HepG2 (cell line): ENCODE results near the gene MBLAC1. TPM values are rescaled to one million over a fixed set of nuclear protein-coding genes. Genes with fewer than 3 reads are reported as not detected.
A peak's percentile ranks its signal among the peaks of the same experiment; 100 is the strongest.

Source experiments
- ATM ChIP-seq: fragments of 450-650 bp; IDR thresholded peaks from 2 replicates; pipeline ENCODE4 v1.7.1; 2017; ENCODE audit warnings: mild to moderate bottlenecking, borderline replicate concordance
- BCL6 ChIP-seq: IDR thresholded peaks from 2 replicates; pipeline ENCODE4 v1.6.1; 2016; ENCODE audit warnings: missing genetic modification reagents, missing compliant biosample characterization
- ERF ChIP-seq: IDR thresholded peaks from 2 replicates; pipeline ENCODE4 v1.6.1; 2018; ENCODE audit warnings: missing biosample characterization, missing genetic modification reagents
- FOSL2 ChIP-seq: sonication (generic); formaldehyde crosslinking; IDR thresholded peaks from 2 replicates; pipeline ENCODE4 v1.4.0; 2020; ENCODE audit warnings: missing genetic modification reagents
- KDM4B ChIP-seq: sonication (generic); formaldehyde crosslinking; IDR thresholded peaks from 2 replicates; pipeline ENCODE4 v1.4.0; 2020; ENCODE audit warnings: missing genetic modification reagents
- KDM5B ChIP-seq: sonication (generic); formaldehyde crosslinking; IDR thresholded peaks from 2 replicates; pipeline ENCODE4 v1.4.0; 2020; ENCODE audit warnings: missing genetic modification reagents, mild to moderate bottlenecking, borderline replicate concordance
- MTF1 ChIP-seq: sonication (generic); formaldehyde crosslinking; IDR thresholded peaks from 2 replicates; pipeline ENCODE4 v1.5.0; 2020; ENCODE audit warnings: missing genetic modification reagents
- NR2C2 ChIP-seq: sonication (generic); formaldehyde crosslinking; IDR thresholded peaks from 2 replicates; pipeline ENCODE4 v1.4.0; 2020; ENCODE audit warnings: missing genetic modification reagents, mild to moderate bottlenecking, moderate library complexity, borderline replicate concordance
- NR2F6 ChIP-seq, 2 experiments: IDR thresholded peaks; 2 replicates each; pipeline ENCODE4 v1.6.1; 2016; ENCODE audit warnings: antibody characterized with exemption in 1 of 2, mild to moderate bottlenecking in 1 of 2
- POLR2A ChIP-seq, 2 experiments: IDR thresholded peaks; 2 replicates each; pipeline ENCODE4 v1.6.1; 2011; ENCODE audit warnings: low read depth in 2 of 2, low read length in 2 of 2, mild to moderate bottlenecking in 1 of 2, moderate library complexity in 1 of 2; ENCODE audit not compliant: insufficient read depth in 1 of 2
- POLR2AphosphoS2 ChIP-seq: IDR thresholded peaks from 2 replicates; pipeline ENCODE4 v1.6.1; 2011; ENCODE audit warnings: low read depth, low read length, improper control_type of control experiment
- SOX5 ChIP-seq: IDR thresholded peaks from 2 replicates; pipeline ENCODE4 v1.6.1; 2016; ENCODE audit warnings: borderline replicate concordance
- U2AF1 ChIP-seq: fragments of 200-400 bp; formaldehyde crosslinking; optimal IDR thresholded peaks from 2 replicates; pipeline ENCODE3; 2017; ENCODE audit warnings: mild to moderate bottlenecking, low read depth, low read length
- ZFP41 ChIP-seq: sonication (generic); formaldehyde crosslinking; IDR thresholded peaks from 2 replicates; pipeline ENCODE4 v1.4.0; 2020; ENCODE audit warnings: mild to moderate bottlenecking, missing genetic modification reagents, borderline replicate concordance
- ZNF20 ChIP-seq: sonication (generic); formaldehyde crosslinking; IDR thresholded peaks from 2 replicates; pipeline ENCODE4 v1.4.0; 2020; ENCODE audit warnings: mild to moderate bottlenecking, moderate library complexity, missing genetic modification reagents
- ZNF207 ChIP-seq: fragments of 450-650 bp; IDR thresholded peaks from 2 replicates; pipeline ENCODE4 v1.6.1; 2016; ENCODE audit warnings: antibody characterized with exemption, borderline replicate concordance
- ZNF383 ChIP-seq: sonication (generic); formaldehyde crosslinking; IDR thresholded peaks from 2 replicates; pipeline ENCODE4 v1.4.0; 2020; ENCODE audit warnings: missing genetic modification reagents, mild to moderate bottlenecking, borderline replicate concordance
- ZNF44 ChIP-seq: sonication (generic); formaldehyde crosslinking; IDR thresholded peaks from 2 replicates; pipeline ENCODE4 v1.5.1; 2020; ENCODE audit warnings: mild to moderate bottlenecking, missing genetic modification reagents
- ZNF614 ChIP-seq: IDR thresholded peaks from 2 replicates; pipeline ENCODE4 v1.6.1; 2018; ENCODE audit warnings: missing biosample characterization, missing genetic modification reagents, inconsistent platforms, borderline replicate concordance
- ZNF672 ChIP-seq: sonication (generic); formaldehyde crosslinking; IDR thresholded peaks from 2 replicates; pipeline ENCODE4 v1.8.1; 2022; ENCODE audit warnings: missing genetic modification reagents
- ZNF713 ChIP-seq: sonication (generic); formaldehyde crosslinking; IDR thresholded peaks from 2 replicates; pipeline ENCODE4 v1.4.0; 2020; ENCODE audit warnings: mild to moderate bottlenecking, missing genetic modification reagents
- ZNF780A ChIP-seq: sonication (generic); formaldehyde crosslinking; IDR thresholded peaks from 2 replicates; pipeline ENCODE4 v1.8.0; 2022; ENCODE audit warnings: mild to moderate bottlenecking, missing genetic modification reagents, moderate library complexity
- ZNF816 ChIP-seq: sonication (generic); formaldehyde crosslinking; IDR thresholded peaks from 2 replicates; pipeline ENCODE4 v1.8.0; 2022; ENCODE audit warnings: missing genetic modification reagents, mild to moderate bottlenecking, borderline replicate concordance
- ZSCAN20 ChIP-seq: sonication (generic); formaldehyde crosslinking; IDR thresholded peaks from 2 replicates; pipeline ENCODE4 v1.4.0; 2020; ENCODE audit warnings: missing genetic modification reagents, mild to moderate bottlenecking, borderline replicate concordance
- polyA plus RNA-seq, 8 experiments: library from polyadenylated mRNA; depleted of rRNA in 3 of 8; stranded (reverse) in 7 of 8; unstranded in 1 of 8; fragments of >200 nt; fragmentation: Illumina TruSeq in 4 of 8; extraction: Trizol in 4 of 8; gene quantifications; 2 replicates each; pipeline versions ENCODE4 v1.2.1 to v1.2.3, GENCODE V29; 2011 to 2016; ENCODE audit warnings: low read depth in 4 of 8, missing spikeins in 1 of 8, mixed read lengths in 1 of 8; ENCODE audit not compliant: insufficient read depth in 1 of 8
- total RNA-seq, 5 experiments: library from RNA; depleted of rRNA; stranded (reverse); fragments of >200 nt; fragmentation: Illumina TruSeq; extraction: Trizol; gene quantifications; 2 replicates each; pipeline ENCODE4 v1.2.3, GENCODE V29; 2016; ENCODE audit warnings: low read depth in 1 of 5
- TF ChIP-seq, protein P1 (sequence below): sonication (generic); formaldehyde crosslinking; IDR thresholded peaks from 2 replicates; pipeline ENCODE4 v1.8.1; 2023; ENCODE audit warnings: mild to moderate bottlenecking, inconsistent platforms, moderate library complexity, missing genetic modification reagents, borderline replicate concordance
- TF ChIP-seq, protein P2 (sequence below): sonication (generic); formaldehyde crosslinking; IDR thresholded peaks from 2 replicates; pipeline ENCODE4 v1.4.0; 2020; ENCODE audit warnings: missing genetic modification reagents
- TF ChIP-seq, protein P3 (sequence below): sonication (generic); formaldehyde crosslinking; IDR thresholded peaks from 2 replicates; pipeline ENCODE4 v1.4.0; 2020; ENCODE audit warnings: mild to moderate bottlenecking, missing genetic modification reagents

Gene MBLAC1
- total and polyA plus RNA-seq, 2 of the 13 experiments (the other 11 are each of a cell fraction or from before 2014, with no cell fraction given): 0.79 to 2.1 TPM

DNA sequence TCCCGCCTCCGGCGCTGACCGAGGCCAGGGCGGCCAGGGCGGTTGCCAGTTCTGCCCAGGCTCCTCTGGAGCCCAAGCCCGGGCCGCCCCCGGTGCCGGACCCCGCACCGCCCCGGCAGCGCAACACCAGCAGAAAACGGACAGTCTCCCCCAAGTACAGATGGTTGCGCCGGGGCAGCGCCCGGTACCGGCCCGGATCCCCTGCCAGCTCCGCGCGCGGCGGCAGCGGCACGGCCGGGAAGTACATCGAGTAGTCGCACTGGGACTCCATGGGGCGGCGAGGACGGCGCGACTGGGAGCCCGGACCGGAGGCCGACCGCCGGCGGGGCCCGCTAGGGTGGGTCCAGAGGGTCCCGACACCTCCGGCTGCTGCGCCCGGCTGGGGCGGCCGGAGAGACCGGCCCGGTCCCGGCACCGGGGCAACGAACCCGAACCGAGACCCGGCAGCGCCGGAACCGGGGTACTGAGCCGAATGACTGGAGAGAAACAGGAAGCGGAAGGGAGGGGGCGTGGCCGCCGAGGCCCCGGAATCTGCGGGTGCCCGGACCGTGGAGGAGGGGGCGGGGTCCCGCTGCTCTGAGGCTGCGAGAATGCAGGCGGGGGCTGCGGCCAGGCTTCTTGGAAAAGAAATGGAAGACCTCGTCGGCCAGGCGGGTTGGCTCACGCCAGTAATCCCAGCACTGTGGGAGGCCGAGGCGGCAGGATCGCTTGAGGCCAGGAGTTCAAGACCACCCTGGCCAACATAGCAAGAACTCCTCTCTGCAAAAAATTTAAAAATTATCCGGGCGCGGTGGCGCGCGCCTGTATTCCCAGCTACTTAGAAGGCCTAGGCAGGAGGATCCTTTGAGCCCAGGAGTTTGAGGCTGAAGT, 31.7 kb downstream of the MBLAC1 start, which contains the start of gene TRAPPC14 (continued):
- TF ChIP-seq KDM5B (CRISPR knock-in tag) (peak; percentile 56; the same call in 1 of the 2 replicates), ZSCAN20 (CRISPR knock-in tag) (no peak; the same call in 1 of the 2 replicates), ZNF383 (CRISPR knock-in tag) (0 out of 2 replicates have a peak, but pooled peaks have one; percentile 52), MTF1 (CRISPR knock-in tag) (0 out of 2 replicates have a peak, but pooled peaks have one; percentile 7), ZNF207 (no peak), ATM (no peak), ZFP41 (CRISPR knock-in tag) (no peak), ERF (peak; percentile 41; the same call in 1 of the 2 replicates), POLR2AphosphoS2 (no peak), ZNF713 (CRISPR knock-in tag) (no peak), BCL6 (CRISPR knock-in tag) (peak; percentile 16; the same call in 1 of the 2 replicates), NR2F6 (IDR thresholded peaks at IDR 0.05) (no peak), NR2F6 (CRISPR knock-in tag; IDR thresholded peaks at IDR 0.05) (peak; percentile 46; the same call in 1 of the 2 replicates), NR2C2 (CRISPR knock-in tag) (peak; percentile 82), FOSL2 (CRISPR knock-in tag) (peak; percentile 37; the same call in 1 of the 2 replicates), ZNF672 (CRISPR knock-in tag) (no peak), ZNF20 (no peak), ZNF44 (CRISPR knock-in tag) (no peak), ZNF614 (CRISPR knock-in tag) (no peak; the same call in 1 of the 2 replicates), SOX5 (CRISPR knock-in tag) (peak; percentile 18; the same call in 1 of the 2 replicates), ZNF780A (CRISPR knock-in tag) (no peak), U2AF1 (no peak), KDM4B (CRISPR knock-in tag) (peak; percentile 76; the same call in 1 of the 2 replicates), ZNF816 (CRISPR knock-in tag) (peak; percentile 61; the same call in 1 of the 2 replicates), POLR2A (IDR thresholded peaks at IDR 0.05; ENCODE audit: insufficient read depth in 1 of 2, low read depth in 2 of 2, low read length in 2 of 2) (peak in 1 of 2 experiments; percentile 75; a peak in 2 of 4 replicates)
- TF ChIP-seq, protein P1, sequence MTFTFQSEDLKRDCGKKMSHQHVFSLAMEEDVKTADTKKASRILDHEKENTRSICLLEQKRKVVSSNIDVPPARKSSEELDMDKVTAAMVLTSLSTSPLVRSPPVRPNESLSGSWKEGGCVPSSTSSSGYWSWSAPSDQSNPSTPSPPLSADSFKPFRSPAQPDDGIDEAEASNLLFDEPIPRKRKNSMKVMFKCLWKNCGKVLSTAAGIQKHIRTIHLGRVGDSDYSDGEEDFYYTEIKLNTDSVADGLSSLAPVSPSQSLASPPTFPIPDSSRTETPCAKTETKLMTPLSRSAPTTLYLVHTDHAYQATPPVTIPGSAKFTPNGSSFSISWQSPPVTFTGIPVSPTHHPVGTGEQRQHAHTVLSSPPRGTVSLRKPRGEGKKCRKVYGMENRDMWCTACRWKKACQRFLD: 0 out of 2 replicates have a peak, but pooled peaks have one; percentile 77
- TF ChIP-seq, protein P2, sequence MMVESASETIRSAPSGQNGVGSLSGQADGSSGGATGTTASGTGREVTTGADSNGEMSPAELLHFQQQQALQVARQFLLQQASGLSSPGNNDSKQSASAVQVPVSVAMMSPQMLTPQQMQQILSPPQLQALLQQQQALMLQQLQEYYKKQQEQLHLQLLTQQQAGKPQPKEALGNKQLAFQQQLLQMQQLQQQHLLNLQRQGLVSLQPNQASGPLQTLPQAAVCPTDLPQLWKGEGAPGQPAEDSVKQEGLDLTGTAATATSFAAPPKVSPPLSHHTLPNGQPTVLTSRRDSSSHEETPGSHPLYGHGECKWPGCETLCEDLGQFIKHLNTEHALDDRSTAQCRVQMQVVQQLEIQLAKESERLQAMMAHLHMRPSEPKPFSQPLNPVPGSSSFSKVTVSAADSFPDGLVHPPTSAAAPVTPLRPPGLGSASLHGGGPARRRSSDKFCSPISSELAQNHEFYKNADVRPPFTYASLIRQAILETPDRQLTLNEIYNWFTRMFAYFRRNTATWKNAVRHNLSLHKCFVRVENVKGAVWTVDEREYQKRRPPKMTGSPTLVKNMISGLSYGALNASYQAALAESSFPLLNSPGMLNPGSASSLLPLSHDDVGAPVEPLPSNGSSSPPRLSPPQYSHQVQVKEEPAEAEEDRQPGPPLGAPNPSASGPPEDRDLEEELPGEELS: peak; percentile 21; the same call in 1 of the 2 replicates
- TF ChIP-seq, protein P3, sequence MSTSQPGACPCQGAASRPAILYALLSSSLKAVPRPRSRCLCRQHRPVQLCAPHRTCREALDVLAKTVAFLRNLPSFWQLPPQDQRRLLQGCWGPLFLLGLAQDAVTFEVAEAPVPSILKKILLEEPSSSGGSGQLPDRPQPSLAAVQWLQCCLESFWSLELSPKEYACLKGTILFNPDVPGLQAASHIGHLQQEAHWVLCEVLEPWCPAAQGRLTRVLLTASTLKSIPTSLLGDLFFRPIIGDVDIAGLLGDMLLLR: no peak; the same call in 1 of the 2 replicates
